ENCODE measurements around the gene ABCA1.

Gene ABCA1

DNA sequence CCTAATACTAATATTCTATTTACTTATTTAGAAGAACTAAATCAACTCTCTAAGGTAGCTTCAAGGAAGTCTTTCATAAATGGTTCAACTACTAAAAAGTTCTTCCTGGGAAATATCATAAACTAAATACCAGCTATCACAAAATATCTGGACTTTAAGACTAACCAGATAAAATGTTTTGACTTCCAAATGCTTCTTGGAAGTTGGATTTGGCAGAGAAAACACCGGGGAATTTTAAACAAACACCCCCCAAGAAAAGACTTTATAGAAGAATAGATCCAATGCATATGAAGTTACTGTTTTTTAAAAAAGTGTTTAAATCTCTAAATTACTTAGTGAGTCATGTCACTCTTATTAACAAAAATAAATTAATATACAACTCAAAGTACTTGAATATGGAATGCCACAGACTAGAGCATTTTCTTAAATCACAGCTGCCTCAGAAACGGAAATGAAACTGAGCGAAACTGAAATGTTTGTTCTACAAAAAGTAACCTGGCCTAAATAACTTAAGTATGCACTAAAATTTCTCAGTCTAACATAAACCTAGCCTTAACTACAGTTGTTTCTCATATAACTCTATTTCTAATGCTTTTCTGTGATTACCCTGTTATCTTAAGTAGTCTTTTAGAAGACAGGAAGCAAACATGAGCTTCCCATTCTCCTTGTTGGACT, 6.8 kb downstream of the ABCA1 start:
- no peak for TF ChIP-seq CTCF (IDR thresholded peaks at IDR 0.05; ENCODE audit: low read depth, low read length)
- Histone ChIP-seq H3K9me3 (no peaks in the 10 kb centered on the region), H3K27me3 (peaks cover 11% of the 10 kb centered on the region; the same call in 1 of the 2 replicates), H3K36me3 (no peaks in the 10 kb centered on the region), H3K4me3 (ENCODE audit: low read depth, low read length) (no peak overlapping the region), H3K4me1 (no peaks in the 10 kb centered on the region)
- DNase-seq = no peak

DNA sequence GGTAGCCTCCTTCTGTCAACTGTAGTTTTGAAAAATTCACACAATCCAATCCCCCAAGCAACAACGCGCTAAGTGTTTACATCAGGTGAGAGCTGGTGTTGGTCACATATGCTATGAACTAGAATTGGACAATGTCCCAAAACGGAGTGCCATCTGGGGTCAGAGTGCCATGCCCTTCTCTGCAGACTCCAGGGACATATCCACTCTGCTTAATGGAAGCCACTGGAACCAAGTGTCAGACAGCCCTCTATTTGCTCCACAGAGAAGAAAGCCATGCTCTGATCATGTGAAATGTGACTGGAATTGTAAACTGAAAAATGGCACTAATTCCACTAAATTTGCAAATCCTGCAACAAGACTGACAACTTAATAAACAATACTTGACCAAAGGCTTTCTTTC, 12.2 kb downstream of the ABCA1 start:
- no peak for DNase-seq
- Histone ChIP-seq H3K27me3 (peaks cover 28% of the 10 kb centered on the region), H3K36me3 (no peaks in the 10 kb centered on the region), H3K4me3 (ENCODE audit: low read depth, low read length) (no peak overlapping the region), H3K4me1 (no peaks in the 10 kb centered on the region; the same call in 1 of the 2 replicates), H3K9me3 (no peaks in the 10 kb centered on the region)
- TF ChIP-seq CTCF (IDR thresholded peaks at IDR 0.05; ENCODE audit: low read depth, low read length) = no peak

- H3K36me3 ChIP-seq = no peaks in the 10 kb centered on the region
- H3K4me3 ChIP-seq (ENCODE audit: low read depth, low read length) = no peak overlapping the region
- H3K27me3 ChIP-seq = peaks cover 28% of the 10 kb centered on the region
- no peaks in the 10 kb centered on the region for H3K9me3 ChIP-seq
- no peaks in the 10 kb centered on the region; the same call in 1 of the 2 replicates for H3K4me1 ChIP-seq
- TF ChIP-seq CTCF (IDR thresholded peaks at IDR 0.05; ENCODE audit: low read depth, low read length) = no peak
- no peak for DNase-seq
Observed at GRCh38 chr9:104915049-104915448, 12.9 kb downstream of the ABCA1 start.

GRCh38 chr9:104914466-104914865, 13.5 kb downstream of the ABCA1 start:
- no peaks in the 10 kb centered on the region; the same call in 1 of the 2 replicates for H3K4me1 ChIP-seq
- no peak for DNase-seq

DNA sequence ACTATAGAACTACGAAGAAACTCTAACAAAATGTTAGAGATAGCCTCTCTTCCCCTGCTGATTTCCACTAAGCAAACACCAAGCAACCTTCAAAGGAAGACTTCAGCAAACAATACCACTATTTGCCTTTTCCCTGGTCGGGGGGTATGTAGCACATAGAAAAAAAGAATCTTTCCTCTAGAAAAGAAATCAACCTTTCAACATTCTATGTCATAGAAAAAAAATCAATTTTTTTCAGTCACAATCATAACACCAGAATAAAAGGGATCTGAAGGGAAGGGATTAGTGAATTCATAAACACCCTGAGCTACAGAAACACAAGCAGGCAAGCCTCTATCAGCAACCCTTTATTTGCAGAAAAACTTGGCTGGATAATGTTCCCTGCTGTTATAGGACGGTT, 15.3 kb downstream of the ABCA1 start:
- DNase-seq = no peak
- H3K27me3 ChIP-seq = peaks cover 32% of the 10 kb centered on the region
- no peak overlapping the region for H3K4me3 ChIP-seq (ENCODE audit: low read depth, low read length)
- H3K4me1 ChIP-seq = no peaks in the 10 kb centered on the region; the same call in 1 of the 2 replicates
- no peaks in the 10 kb centered on the region for H3K36me3 ChIP-seq
- no peaks in the 10 kb centered on the region for H3K9me3 ChIP-seq
- TF ChIP-seq CTCF (IDR thresholded peaks at IDR 0.05; ENCODE audit: low read depth, low read length) = no peak

More at GRCh38 chr9:104914466-104914865, 13.5 kb downstream of the ABCA1 start:
- no peak overlapping the region for H3K4me3 ChIP-seq (ENCODE audit: low read depth, low read length)
- TF ChIP-seq CTCF (IDR thresholded peaks at IDR 0.05; ENCODE audit: low read depth, low read length) = no peak
- no peaks in the 10 kb centered on the region for H3K36me3 ChIP-seq
- H3K27me3 ChIP-seq = peaks cover 32% of the 10 kb centered on the region
- H3K9me3 ChIP-seq = no peaks in the 10 kb centered on the region

GRCh38 chr9:104911032-104911607, 16.8 kb downstream of the ABCA1 start:
- Histone ChIP-seq H3K4me3 (ENCODE audit: low read depth, low read length) (no peak overlapping the region), H3K27me3 (peaks cover 24% of the 10 kb centered on the region), H3K9me3 (no peaks in the 10 kb centered on the region), H3K4me1 (no peaks in the 10 kb centered on the region; the same call in 1 of the 2 replicates), H3K36me3 (no peaks in the 10 kb centered on the region)
- DNase-seq = no peak
- no peak for TF ChIP-seq CTCF (IDR thresholded peaks at IDR 0.05; ENCODE audit: low read depth, low read length)

All from BE2C (cell line).